OCI-LY7 (cell line): ENCODE measurements around the gene AEN. TPM values are rescaled to one million over a fixed set of nuclear protein-coding genes. Genes with fewer than 3 reads are reported as not detected.

Experiments
- BruUV-seq: library from RNA; stranded (reverse); fragments of 400-500 nt; replicated peaks from 2 replicates; lab custom pipeline; 2021; lab: Mats Ljungman, UMichigan
- CTCF ChIA-PET: fragments of 300-600 bp; sonication (Branson Sonifier 250); formaldehyde crosslinking; loops from one replicate; lab custom pipeline; 2022; ENCODE audit warnings: antibody characterized with exemption; ENCODE audit not compliant: unreplicated experiment; lab: Charles Lee
- POLR2A ChIA-PET: fragments of 300-600 bp; sonication (Branson Sonifier 250); formaldehyde crosslinking; loops from one replicate; lab custom pipeline; 2022; ENCODE audit warnings: antibody characterized with exemption; lab: Charles Lee
- DNase-seq: peaks from one replicate; pipeline ENCODE4 v3.0.0-alpha.2; 2015; ENCODE audit warnings: low spot score
- H2AFZ ChIP-seq: fragments of 200-600 bp; sonication (generic), shearing (Covaris generic); 2 replicates; pipeline ENCODE4 v1.6.1; 2014; ENCODE audit warnings: mild to moderate bottlenecking, antibody characterized with exemption, low read length, moderate library complexity
- H3K27ac ChIP-seq: fragments of 200-600 bp; sonication (generic); 2 replicates; pipeline ENCODE4 v1.5.1; 2014; ENCODE audit warnings: mixed run types, low read depth, mild to moderate bottlenecking, moderate library complexity, low read length, inconsistent platforms; ENCODE audit not compliant: poor library complexity, severe bottlenecking
- H3K36me3 ChIP-seq: fragments of 200-600 bp; sonication (generic); 2 replicates; pipeline ENCODE4 v1.6.1; 2014; ENCODE audit warnings: mild to moderate bottlenecking, antibody characterized with exemption, low read length, moderate library complexity, mixed read lengths; ENCODE audit not compliant: insufficient read depth
- H3K4me1 ChIP-seq: fragments of 200-600 bp; sonication (generic); 2 replicates; pipeline ENCODE4 v1.5.1; 2014; ENCODE audit warnings: mild to moderate bottlenecking, low read length; ENCODE audit not compliant: insufficient read depth, poor library complexity, severe bottlenecking
- H3K4me2 ChIP-seq: fragments of 200-600 bp; sonication (generic); 2 replicates; pipeline ENCODE4 v1.6.1; 2014; ENCODE audit warnings: mild to moderate bottlenecking, low read length
- H3K4me3 ChIP-seq: fragments of 200-600 bp; sonication (generic); 2 replicates; pipeline ENCODE4 v1.5.1; 2014; ENCODE audit warnings: mild to moderate bottlenecking, low read depth, low read length; ENCODE audit not compliant: poor library complexity, severe bottlenecking
- H3K79me2 ChIP-seq: fragments of 200-600 bp; sonication (generic); 2 replicates; pipeline ENCODE4 v1.6.1; 2016; ENCODE audit warnings: low read depth, mild to moderate bottlenecking, low read length, moderate library complexity, mixed read lengths; ENCODE audit not compliant: insufficient read depth
- H3K9me2 ChIP-seq: fragments of 200-600 bp; sonication (generic); 2 replicates; pipeline ENCODE4 v1.6.1; 2016; ENCODE audit warnings: mild to moderate bottlenecking, low read length, mixed read lengths; ENCODE audit not compliant: insufficient read depth
- H3K9me3 ChIP-seq: fragments of 200-600 bp; sonication (generic); 2 replicates; pipeline ENCODE4 v1.6.1; 2014; ENCODE audit warnings: mild to moderate bottlenecking, mixed run types, low read length, mixed read lengths
- H4K20me1 ChIP-seq: fragments of 200-600 bp; sonication (generic); 2 replicates; pipeline ENCODE4 v1.6.1; 2014; ENCODE audit warnings: mild to moderate bottlenecking, antibody characterized with exemption, low read length, moderate library complexity, mixed read lengths; ENCODE audit not compliant: insufficient read depth
- CTCF ChIP-seq: fragments of 200-600 bp; sonication (generic); conservative IDR thresholded peaks from 2 replicates; pipeline ENCODE4 v1.5.1; 2014; ENCODE audit warnings: mild to moderate bottlenecking, antibody characterized with exemption, low read length, moderate library complexity, mixed read lengths
- EZH2phosphoT487 ChIP-seq: fragments of 200-600 bp; sonication (generic); IDR thresholded peaks from 2 replicates; pipeline ENCODE4 v1.6.1; 2018; ENCODE audit warnings: low read depth, borderline replicate concordance, mild to moderate bottlenecking, mixed run types, antibody characterized with exemption, low read length, moderate library complexity, mixed read lengths
- intact Hi-C: fragments of 100-400 bp; cut with micrococcal nuclease; formaldehyde crosslinking; loops from one replicate; pipeline ENCODE4 v1.10.0; 2022; ENCODE audit not compliant: unreplicated experiment
- total RNA-seq, 2 experiments: library from RNA; depleted of rRNA in 1 of 2; stranded (reverse); fragments of >200 nt in 1 of 2; shearing (Covaris generic) in 1 of 2; gene quantifications; 2 replicates each; pipeline ENCODE4 v1.2.3, GENCODE V29; 2014 to 2022

AEN gene
- total RNA-seq, 2 experiments from 2014 or later: 43.1 to 66.6 TPM

GRCh38 chr15:88678755-88679154 is 57.6 kb downstream of the AEN start:
- Histone ChIP-seq H3K4me1 (no peaks in the 10 kb centered on the region), H4K20me1 (no peaks in the 10 kb centered on the region), H3K4me3 (no peak overlapping the region), H3K36me3 (no peaks in the 10 kb centered on the region), H3K4me2 (no peak overlapping the region), H3K79me2 (no peaks in the 10 kb centered on the region), H3K9me3 (no peaks in the 10 kb centered on the region), H3K9me2 (no peaks in the 10 kb centered on the region), H3K27ac (no peak overlapping the region), H2AFZ (no peak overlapping the region)
- no peak for TF ChIP-seq EZH2phosphoT487
- no peak for TF ChIP-seq CTCF
- intact Hi-C loops: no loop called here
- CTCF ChIA-PET: no interaction called here
- POLR2A ChIA-PET: no interaction called here
- DNase-seq: no peak
- no TSS peak for BruUV-seq

- H3K4me3 ChIP-seq: no peak overlapping the region
- H4K20me1 ChIP-seq: no peaks in the 10 kb centered on the region
- H3K36me3 ChIP-seq: no peaks in the 10 kb centered on the region
- intact Hi-C loops: no loop called here
- TF ChIP-seq EZH2phosphoT487: no peak
- TF ChIP-seq CTCF: 0 out of 2 replicates have a peak, but pooled peaks have one; percentile 19
- no TSS peak for BruUV-seq
- H3K79me2 ChIP-seq: no peaks in the 10 kb centered on the region
- H2AFZ ChIP-seq: no peak overlapping the region
- no peak for DNase-seq
- H3K4me2 ChIP-seq: no peak overlapping the region
- H3K9me2 ChIP-seq: no peaks in the 10 kb centered on the region
- POLR2A ChIA-PET: interaction anchor here (0.6 kb wide), 1 partner anchor 67 kb away, joined by 3 read pairs; no protein-coding TSS in a partner anchor
- no peak overlapping the region for H3K27ac ChIP-seq
- no peaks in the 10 kb centered on the region for H3K4me1 ChIP-seq
- CTCF ChIA-PET: no interaction called here
- H3K9me3 ChIP-seq: no peaks in the 10 kb centered on the region
Measured at GRCh38 chr15:88680241-88681001, 59.3 kb downstream of the AEN start.

GRCh38 chr15:88681610-88682221 is 60.6 kb downstream of the AEN start:
- no peak for DNase-seq
- CTCF ChIA-PET: no interaction called here
- no peaks in the 10 kb centered on the region for H3K4me1 ChIP-seq
- no peak overlapping the region for H2AFZ ChIP-seq
- no peak for TF ChIP-seq CTCF
- TF ChIP-seq EZH2phosphoT487: no peak
- BruUV-seq: no TSS peak
- POLR2A ChIA-PET: interaction anchor here (1.0 kb wide), 1 partner anchor 11 kb away, joined by 5 read pairs; no protein-coding TSS in a partner anchor
- no peaks in the 10 kb centered on the region for H3K9me3 ChIP-seq
- no peaks in the 10 kb centered on the region for H3K79me2 ChIP-seq
- no peaks in the 10 kb centered on the region for H3K36me3 ChIP-seq
- H4K20me1 ChIP-seq: no peaks in the 10 kb centered on the region
- H3K9me2 ChIP-seq: no peaks in the 10 kb centered on the region
- no peak overlapping the region for H3K4me3 ChIP-seq
- H3K27ac ChIP-seq: no peak overlapping the region
- intact Hi-C loops: no loop called here
- H3K4me2 ChIP-seq: no peak overlapping the region
